Measurements from ENCODE around the gene MR1.

DNA sequence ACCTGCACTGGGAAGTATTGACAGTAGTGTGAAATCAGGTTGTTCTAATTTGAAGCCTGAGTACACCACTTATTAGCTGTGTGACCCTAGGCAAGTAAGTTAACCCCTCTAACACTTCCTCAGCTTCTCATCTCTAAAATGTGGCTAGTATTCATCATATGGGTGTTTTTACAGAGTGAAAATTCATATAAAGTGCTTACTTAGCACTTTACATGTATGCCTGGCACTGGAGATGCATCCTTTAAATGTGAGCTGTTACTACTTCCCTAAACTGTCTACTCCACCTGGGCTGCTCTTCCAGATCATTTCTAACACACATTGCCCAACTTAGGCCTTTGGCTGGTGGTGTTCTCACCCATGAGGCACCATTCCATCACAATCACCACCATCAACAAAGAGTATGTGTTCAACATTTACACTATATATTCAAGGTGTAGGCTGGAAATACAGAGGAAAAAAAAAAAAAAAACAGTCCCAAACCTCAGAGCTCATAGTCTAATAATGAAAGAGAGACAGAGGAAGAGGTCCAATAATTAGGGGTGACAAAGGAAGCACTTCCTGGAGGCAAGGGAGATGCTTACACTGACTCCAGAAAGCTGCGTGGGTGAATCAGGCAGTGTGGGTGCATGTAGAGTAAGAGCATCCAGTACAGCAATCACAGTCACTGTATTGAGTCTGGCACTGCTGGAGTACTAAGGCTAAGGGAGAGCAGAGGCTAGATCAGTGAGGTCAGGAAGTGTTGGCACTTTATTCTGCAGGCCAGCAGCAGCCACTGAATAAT, 14.7 kb upstream of the MR1 start:
- TF ChIP-seq, protein P1, sequence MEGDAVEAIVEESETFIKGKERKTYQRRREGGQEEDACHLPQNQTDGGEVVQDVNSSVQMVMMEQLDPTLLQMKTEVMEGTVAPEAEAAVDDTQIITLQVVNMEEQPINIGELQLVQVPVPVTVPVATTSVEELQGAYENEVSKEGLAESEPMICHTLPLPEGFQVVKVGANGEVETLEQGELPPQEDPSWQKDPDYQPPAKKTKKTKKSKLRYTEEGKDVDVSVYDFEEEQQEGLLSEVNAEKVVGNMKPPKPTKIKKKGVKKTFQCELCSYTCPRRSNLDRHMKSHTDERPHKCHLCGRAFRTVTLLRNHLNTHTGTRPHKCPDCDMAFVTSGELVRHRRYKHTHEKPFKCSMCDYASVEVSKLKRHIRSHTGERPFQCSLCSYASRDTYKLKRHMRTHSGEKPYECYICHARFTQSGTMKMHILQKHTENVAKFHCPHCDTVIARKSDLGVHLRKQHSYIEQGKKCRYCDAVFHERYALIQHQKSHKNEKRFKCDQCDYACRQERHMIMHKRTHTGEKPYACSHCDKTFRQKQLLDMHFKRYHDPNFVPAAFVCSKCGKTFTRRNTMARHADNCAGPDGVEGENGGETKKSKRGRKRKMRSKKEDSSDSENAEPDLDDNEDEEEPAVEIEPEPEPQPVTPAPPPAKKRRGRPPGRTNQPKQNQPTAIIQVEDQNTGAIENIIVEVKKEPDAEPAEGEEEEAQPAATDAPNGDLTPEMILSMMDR (IDR thresholded peaks at IDR 0.05), result no peak
- TF ChIP-seq POLR2A (IDR thresholded peaks at IDR 0.05), result no peak

All from Peyer's patch (tissue), 4 donors.